ENCODE results near the gene MFAP4.

DNA sequence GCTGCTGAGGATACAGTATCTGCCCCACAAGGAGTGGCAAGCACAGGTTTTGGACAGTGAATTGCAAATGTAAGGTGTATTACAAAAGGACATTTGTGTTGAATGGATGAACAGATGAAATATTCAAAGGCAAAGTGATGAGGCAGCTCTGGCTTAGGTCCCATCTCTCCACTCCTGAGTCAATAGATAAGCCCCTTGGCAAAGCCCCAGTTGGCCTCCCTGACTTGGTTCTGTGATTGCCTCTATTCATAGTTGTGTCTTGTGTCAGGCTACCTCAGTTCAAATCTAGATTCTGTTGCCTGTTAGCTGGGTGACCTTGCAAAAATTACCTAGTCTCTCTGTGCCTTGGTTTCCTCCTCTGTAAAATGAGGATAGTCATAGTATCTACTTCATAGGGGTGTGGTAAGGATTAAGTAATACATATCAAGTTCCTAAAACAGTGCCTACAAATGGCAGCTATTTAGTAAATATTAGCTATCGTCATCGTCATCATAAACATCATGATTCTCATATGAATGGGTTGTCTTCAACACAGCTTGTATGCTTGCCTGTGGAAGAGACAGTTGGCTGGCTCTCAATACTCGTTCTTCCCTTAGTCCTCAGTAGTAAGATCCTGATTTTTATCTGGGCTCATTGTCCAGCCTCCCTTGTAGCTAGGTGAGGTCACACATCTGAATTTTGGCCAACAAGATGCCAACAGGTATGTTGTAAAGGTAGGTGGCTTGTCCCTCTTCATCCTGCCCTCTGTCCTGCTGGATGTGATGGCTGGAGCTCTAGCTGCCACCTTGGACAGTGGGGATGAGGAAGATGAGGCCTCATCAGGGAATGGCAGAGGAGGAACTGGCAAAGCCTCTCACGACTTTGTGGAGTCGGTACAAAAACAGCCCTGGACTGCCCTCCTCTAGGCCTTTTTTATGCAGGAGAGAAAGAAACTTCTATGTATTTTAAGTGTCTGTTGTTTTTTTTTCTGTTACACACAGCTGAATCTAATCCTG, 2.1 kb upstream of the MFAP4 start:
- TF ChIP-seq REST (IDR thresholded peaks at IDR 0.05) (no peak), GABPA (IDR thresholded peaks at IDR 0.05 in 1 of 2, conservative IDR thresholded peaks at IDR 0.05 in 1 of 2) (no peak)

All from liver (tissue), 2 donors.